Activated CD8-positive, alpha-beta memory T cell treated with anti-CD3 and anti-CD28 coated beads, Interleukin-2, amount 50 U/mL, for 1 hour (primary cell): ENCODE data around the gene RTF1.
A peak's percentile ranks its signal among the peaks of the same experiment; 100 is the strongest.

ENCODE experiments used
- DNase-seq: peaks from one replicate; pipeline ENCODE4 v3.0.0-alpha.2; 2020; ENCODE audit errors: extremely low read depth

RTF1 gene

GRCh38 chr15:41487802-41488201, 70.9 kb downstream of the RTF1 start:
- DNase-seq, result no peak

GRCh38 chr15:41489641-41490040, 72.7 kb downstream of the RTF1 start:
- no peak for DNase-seq

GRCh38 chr15:41490355-41490754, 73.5 kb downstream of the RTF1 start:
- no peak for DNase-seq

- no peak for DNase-seq
Observed at GRCh38 chr15:41491889-41492288, 75.0 kb downstream of the RTF1 start.

GRCh38 chr15:41492597-41493204, 75.8 kb downstream of the RTF1 start:
- DNase-seq, result no peak

- peak; percentile 33 for DNase-seq
Observed at GRCh38 chr15:41493205-41493901, 76.5 kb downstream of the RTF1 start, which contains the start of gene ITPKA. ITPKA (plus strand) TSS chr15:41493874; CDS start chr15:41493928, 54 bp downstream.

- DNase-seq, result no peak
Observed at GRCh38 chr15:41493902-41494189, 77.0 kb downstream of the RTF1 start.

GRCh38 chr15:41494190-41494921, 77.5 kb downstream of the RTF1 start:
- DNase-seq, result no peak

- no peak for DNase-seq
Observed at GRCh38 chr15:41494922-41495735, 78.2 kb downstream of the RTF1 start.

- DNase-seq, result no peak
Observed at GRCh38 chr15:41495736-41496599, 79.1 kb downstream of the RTF1 start.

GRCh38 chr15:41498657-41499056, 81.8 kb downstream of the RTF1 start:
- DNase-seq, result no peak

GRCh38 chr15:41499109-41499851, 82.4 kb downstream of the RTF1 start:
- DNase-seq, result no peak

GRCh38 chr15:41501191-41501917, 84.5 kb downstream of the RTF1 start:
- no peak for DNase-seq

GRCh38 chr15:41501931-41502794, 85.3 kb downstream of the RTF1 start:
- DNase-seq, result no peak

- no peak for DNase-seq
Observed at GRCh38 chr15:41502795-41503668, 86.1 kb downstream of the RTF1 start.

- no peak for DNase-seq
Observed at GRCh38 chr15:41503669-41504010, 86.7 kb downstream of the RTF1 start.

GRCh38 chr15:41504751-41505492, 88.0 kb downstream of the RTF1 start:
- no peak for DNase-seq
